ENCODE measurements around the gene INO80E.

DNA sequence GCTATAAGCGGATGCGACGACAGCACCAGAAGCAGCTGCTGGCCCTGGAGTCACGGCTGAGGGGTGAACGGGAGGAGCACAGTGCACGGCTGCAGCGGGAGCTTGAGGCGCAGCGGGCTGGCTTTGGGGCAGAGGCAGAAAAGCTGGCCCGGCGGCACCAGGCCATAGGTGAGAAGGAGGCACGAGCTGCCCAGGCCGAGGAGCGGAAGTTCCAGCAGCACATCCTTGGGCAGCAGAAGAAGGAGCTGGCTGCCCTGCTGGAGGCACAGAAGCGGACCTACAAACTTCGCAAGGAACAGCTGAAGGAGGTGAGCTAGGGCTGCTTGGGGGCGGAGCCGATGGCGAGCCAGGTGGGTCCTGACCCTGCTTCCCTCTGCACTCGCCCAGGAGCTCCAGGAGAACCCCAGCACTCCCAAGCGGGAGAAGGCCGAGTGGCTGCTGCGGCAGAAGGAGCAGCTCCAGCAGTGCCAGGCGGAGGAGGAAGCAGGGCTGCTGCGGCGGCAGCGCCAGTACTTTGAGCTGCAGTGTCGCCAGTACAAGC, 10.7 kb upstream of the INO80E start:
- TF ChIP-seq, protein P1, sequence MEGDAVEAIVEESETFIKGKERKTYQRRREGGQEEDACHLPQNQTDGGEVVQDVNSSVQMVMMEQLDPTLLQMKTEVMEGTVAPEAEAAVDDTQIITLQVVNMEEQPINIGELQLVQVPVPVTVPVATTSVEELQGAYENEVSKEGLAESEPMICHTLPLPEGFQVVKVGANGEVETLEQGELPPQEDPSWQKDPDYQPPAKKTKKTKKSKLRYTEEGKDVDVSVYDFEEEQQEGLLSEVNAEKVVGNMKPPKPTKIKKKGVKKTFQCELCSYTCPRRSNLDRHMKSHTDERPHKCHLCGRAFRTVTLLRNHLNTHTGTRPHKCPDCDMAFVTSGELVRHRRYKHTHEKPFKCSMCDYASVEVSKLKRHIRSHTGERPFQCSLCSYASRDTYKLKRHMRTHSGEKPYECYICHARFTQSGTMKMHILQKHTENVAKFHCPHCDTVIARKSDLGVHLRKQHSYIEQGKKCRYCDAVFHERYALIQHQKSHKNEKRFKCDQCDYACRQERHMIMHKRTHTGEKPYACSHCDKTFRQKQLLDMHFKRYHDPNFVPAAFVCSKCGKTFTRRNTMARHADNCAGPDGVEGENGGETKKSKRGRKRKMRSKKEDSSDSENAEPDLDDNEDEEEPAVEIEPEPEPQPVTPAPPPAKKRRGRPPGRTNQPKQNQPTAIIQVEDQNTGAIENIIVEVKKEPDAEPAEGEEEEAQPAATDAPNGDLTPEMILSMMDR (IDR thresholded peaks at IDR 0.05): no peak
- TF ChIP-seq REST (IDR thresholded peaks at IDR 0.05; ENCODE audit: insufficient read depth in 1 of 2, low read depth in 2 of 2, low read length in 1 of 2): no peak
